Neural progenitor cell (in vitro differentiated cells): ENCODE results near the gene PLD6.
"Not testable (repeated sequence)": the region's sequence is repeated elsewhere in the genome, so short reads cannot be mapped to it uniquely, and the experiment has no call there.

ENCODE experiments used
- EZH2 ChIP-seq: fragments of 200-600 bp; sonication (generic); IDR thresholded peaks from 2 replicates; pipeline ENCODE4 v1.6.1; 2017; ENCODE audit warnings: antibody characterized with exemption, mild to moderate bottlenecking, moderate library complexity
- EZH2phosphoT487 ChIP-seq: fragments of 200-600 bp; sonication (generic); IDR thresholded peaks from 2 replicates; pipeline ENCODE4 v1.6.1; 2017; ENCODE audit warnings: antibody characterized with exemption
- TF ChIP-seq, protein P1 (sequence below): fragments of 200-600 bp; sonication (generic); IDR thresholded peaks from 2 replicates; pipeline ENCODE4 v1.5.1; 2017; ENCODE audit warnings: antibody characterized with exemption, mild to moderate bottlenecking

DNA sequence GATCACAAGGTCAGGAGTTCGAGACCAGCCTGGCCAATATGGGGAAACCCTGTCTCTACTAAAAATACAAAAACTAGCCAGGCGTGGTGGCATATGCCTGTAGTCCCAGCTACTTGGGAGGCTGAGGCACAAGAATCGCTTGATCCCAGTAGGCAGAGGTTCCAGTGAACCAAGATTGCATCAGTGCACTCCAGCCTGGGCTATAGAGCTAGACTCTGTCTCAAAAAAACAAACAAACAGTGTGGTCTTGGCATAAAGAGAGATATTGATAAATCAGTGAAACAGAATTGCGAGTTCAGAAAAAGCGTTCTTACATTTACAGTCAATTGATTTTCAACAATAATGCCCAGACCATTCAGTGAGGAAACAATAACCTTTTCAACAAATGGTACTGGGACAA is 10.7 kb downstream of the PLD6 start:
- TF ChIP-seq, protein P1, sequence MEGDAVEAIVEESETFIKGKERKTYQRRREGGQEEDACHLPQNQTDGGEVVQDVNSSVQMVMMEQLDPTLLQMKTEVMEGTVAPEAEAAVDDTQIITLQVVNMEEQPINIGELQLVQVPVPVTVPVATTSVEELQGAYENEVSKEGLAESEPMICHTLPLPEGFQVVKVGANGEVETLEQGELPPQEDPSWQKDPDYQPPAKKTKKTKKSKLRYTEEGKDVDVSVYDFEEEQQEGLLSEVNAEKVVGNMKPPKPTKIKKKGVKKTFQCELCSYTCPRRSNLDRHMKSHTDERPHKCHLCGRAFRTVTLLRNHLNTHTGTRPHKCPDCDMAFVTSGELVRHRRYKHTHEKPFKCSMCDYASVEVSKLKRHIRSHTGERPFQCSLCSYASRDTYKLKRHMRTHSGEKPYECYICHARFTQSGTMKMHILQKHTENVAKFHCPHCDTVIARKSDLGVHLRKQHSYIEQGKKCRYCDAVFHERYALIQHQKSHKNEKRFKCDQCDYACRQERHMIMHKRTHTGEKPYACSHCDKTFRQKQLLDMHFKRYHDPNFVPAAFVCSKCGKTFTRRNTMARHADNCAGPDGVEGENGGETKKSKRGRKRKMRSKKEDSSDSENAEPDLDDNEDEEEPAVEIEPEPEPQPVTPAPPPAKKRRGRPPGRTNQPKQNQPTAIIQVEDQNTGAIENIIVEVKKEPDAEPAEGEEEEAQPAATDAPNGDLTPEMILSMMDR, result not testable (repeated sequence)
- not testable (repeated sequence) for TF ChIP-seq EZH2phosphoT487, EZH2
